Tibial nerve (tissue), 4 donors: ENCODE measurements around the gene ANK2. TPM values are rescaled to one million over a fixed set of nuclear protein-coding genes. Genes with fewer than 3 reads are reported as not detected.

ENCODE experiments used
- DNase-seq, 2 donors: peaks; one replicate each; pipeline ENCODE4 v3.0.0-alpha.2; 2019; ENCODE audit warnings: low spot score in 2 of 2
- H3K27ac ChIP-seq, 4 donors: fragments of 200-600 bp; sonication (generic) in 3 of 4; one replicate each; pipeline ENCODE4 v1.5.1; 2017 to 2019; ENCODE audit warnings: mild to moderate bottlenecking in 1 of 4
- H3K27me3 ChIP-seq, 2 donors: fragments of 200-600 bp; sonication (generic) in 1 of 2; one replicate each; pipeline versions ENCODE4 v1.5.1 to v1.6.0; 2017 to 2019
- H3K36me3 ChIP-seq, 3 donors: fragments of 200-600 bp; sonication (generic); one replicate each; pipeline ENCODE4 v1.5.1; 2018 to 2019
- H3K4me1 ChIP-seq, 4 donors: fragments of 200-600 bp; sonication (generic) in 3 of 4; one replicate each; pipeline ENCODE4 v1.5.1; 2017 to 2019
- H3K4me3 ChIP-seq, 4 donors: fragments of 200-600 bp; sonication (generic) in 3 of 4; one replicate each; pipeline ENCODE4 v1.5.1; 2017 to 2019; ENCODE audit warnings: mild to moderate bottlenecking in 1 of 4, moderate library complexity in 1 of 4
- H3K9me3 ChIP-seq, 4 donors: fragments of 200-600 bp; sonication (generic) in 3 of 4; one replicate each; pipeline ENCODE4 v1.5.1; 2017 to 2019
- EP300 ChIP-seq, 2 donors: sonication (generic); formaldehyde crosslinking; IDR thresholded peaks; one replicate each; pipeline ENCODE4 v1.6.1; 2017; ENCODE audit warnings: antibody characterized with exemption in 2 of 2, mild to moderate bottlenecking in 1 of 2
- POLR2A ChIP-seq, 2 donors: fragments of 450-650 bp; IDR thresholded peaks; one replicate each; pipeline ENCODE4 v1.6.1; 2017; ENCODE audit warnings: antibody characterized with exemption in 2 of 2, mild to moderate bottlenecking in 2 of 2, moderate library complexity in 2 of 2
- WGBS, 2 donors: methylation state at CpG; one replicate each; pipeline ENCODE4 v1.1.5; 2018; 5-methylcytosine and 5-hydroxymethylcytosine counted together
- total RNA-seq, 4 donors: library from RNA; depleted of rRNA; stranded (reverse); fragments of >200 nt; gene quantifications; one replicate each; pipeline ENCODE4 v1.1.0, GENCODE V29; 2016
- TF ChIP-seq, protein P1 (sequence below), 5 experiments: fragments of 200-600 bp in 3 of 5; fragments of 450-650 bp in 2 of 5; sonication (generic) in 3 of 5; IDR thresholded peaks; one replicate each; pipeline ENCODE4 v1.5.1; 2016 to 2019; ENCODE audit warnings: antibody characterized with exemption in 5 of 5, mild to moderate bottlenecking in 3 of 5, moderate library complexity in 2 of 5

Gene ANK2
- total RNA-seq, 4 donors from 2014 or later = 63.9 to 113 (median 87.5) TPM

GRCh38 chr4:113278324-113278934, 229.0 kb downstream of the ANK2 start:
- Histone ChIP-seq H3K27me3 (no peaks in the 10 kb centered on the region), H3K27ac (no peak overlapping the region), H3K4me3 (no peak overlapping the region), H3K36me3 (peaks cover 0 to 30% (median 0%) of the 10 kb centered on the region in 3 donors), H3K4me1 (no peaks in the 10 kb centered on the region), H3K9me3 (no peaks in the 10 kb centered on the region)
- TF ChIP-seq POLR2A (IDR thresholded peaks at IDR 0.05) (no peak), EP300 (IDR thresholded peaks at IDR 0.05) (no peak)
- TF ChIP-seq, protein P1, sequence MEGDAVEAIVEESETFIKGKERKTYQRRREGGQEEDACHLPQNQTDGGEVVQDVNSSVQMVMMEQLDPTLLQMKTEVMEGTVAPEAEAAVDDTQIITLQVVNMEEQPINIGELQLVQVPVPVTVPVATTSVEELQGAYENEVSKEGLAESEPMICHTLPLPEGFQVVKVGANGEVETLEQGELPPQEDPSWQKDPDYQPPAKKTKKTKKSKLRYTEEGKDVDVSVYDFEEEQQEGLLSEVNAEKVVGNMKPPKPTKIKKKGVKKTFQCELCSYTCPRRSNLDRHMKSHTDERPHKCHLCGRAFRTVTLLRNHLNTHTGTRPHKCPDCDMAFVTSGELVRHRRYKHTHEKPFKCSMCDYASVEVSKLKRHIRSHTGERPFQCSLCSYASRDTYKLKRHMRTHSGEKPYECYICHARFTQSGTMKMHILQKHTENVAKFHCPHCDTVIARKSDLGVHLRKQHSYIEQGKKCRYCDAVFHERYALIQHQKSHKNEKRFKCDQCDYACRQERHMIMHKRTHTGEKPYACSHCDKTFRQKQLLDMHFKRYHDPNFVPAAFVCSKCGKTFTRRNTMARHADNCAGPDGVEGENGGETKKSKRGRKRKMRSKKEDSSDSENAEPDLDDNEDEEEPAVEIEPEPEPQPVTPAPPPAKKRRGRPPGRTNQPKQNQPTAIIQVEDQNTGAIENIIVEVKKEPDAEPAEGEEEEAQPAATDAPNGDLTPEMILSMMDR (IDR thresholded peaks at IDR 0.05) = peak; percentile 37 to 66 (median 57)
- 51 to 53% methylated on average over 8 of the region's 8 CpGs for WGBS, 2 donors
- peak; percentile 38 to 70 for DNase-seq

- DNase-seq = no peak
- H3K4me3 ChIP-seq = no peak overlapping the region
- H3K36me3 ChIP-seq = peaks cover 0 to 38% (median 0%) of the 10 kb centered on the region in 3 donors
- WGBS, 2 donors = 53 to 55% methylated on average over 4 of the region's 4 CpGs
- no peak overlapping the region for H3K27ac ChIP-seq
- H3K27me3 ChIP-seq = no peaks in the 10 kb centered on the region
- H3K9me3 ChIP-seq = no peaks in the 10 kb centered on the region
- H3K4me1 ChIP-seq = no peaks in the 10 kb centered on the region
- TF ChIP-seq, protein P1 (IDR thresholded peaks at IDR 0.05) = no peak
- TF ChIP-seq EP300 (IDR thresholded peaks at IDR 0.05) = no peak
- TF ChIP-seq POLR2A (IDR thresholded peaks at IDR 0.05) = no peak
Observed at GRCh38 chr4:113285501-113285900, 236.0 kb downstream of the ANK2 start.

DNA sequence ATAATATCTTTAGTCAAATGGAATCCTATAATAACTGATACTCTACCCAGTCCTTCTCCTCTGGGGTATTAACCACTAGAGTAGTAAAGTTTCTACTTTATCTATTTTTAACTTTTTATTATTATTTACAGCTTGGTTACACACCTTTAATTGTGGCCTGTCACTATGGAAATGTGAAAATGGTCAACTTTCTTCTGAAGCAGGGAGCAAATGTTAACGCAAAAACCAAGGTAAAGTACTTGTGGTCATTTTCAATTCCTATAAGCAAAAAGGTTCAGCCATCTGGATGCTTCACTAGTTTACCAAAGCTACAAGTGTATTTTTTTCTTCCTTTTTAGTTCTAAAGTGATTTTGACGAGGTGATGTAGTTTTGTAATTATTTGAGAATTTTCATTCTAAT, 238.8 kb downstream of the ANK2 start:
- Histone ChIP-seq H3K36me3 (peaks cover 0 to 24% (median 0%) of the 10 kb centered on the region in 3 donors), H3K9me3 (no peaks in the 10 kb centered on the region), H3K4me3 (no peak overlapping the region), H3K27ac (no peak overlapping the region), H3K4me1 (peaks cover 0 to 19% (median 2%) of the 10 kb centered on the region in 4 donors), H3K27me3 (no peaks in the 10 kb centered on the region)
- DNase-seq = no peak
- WGBS, 2 donors = 89 to 90% methylated on average over 2 of the region's 2 CpGs
- TF ChIP-seq, protein P1 (IDR thresholded peaks at IDR 0.05) = no peak
- TF ChIP-seq POLR2A (IDR thresholded peaks at IDR 0.05) = no peak
- no peak for TF ChIP-seq EP300 (IDR thresholded peaks at IDR 0.05)

DNA sequence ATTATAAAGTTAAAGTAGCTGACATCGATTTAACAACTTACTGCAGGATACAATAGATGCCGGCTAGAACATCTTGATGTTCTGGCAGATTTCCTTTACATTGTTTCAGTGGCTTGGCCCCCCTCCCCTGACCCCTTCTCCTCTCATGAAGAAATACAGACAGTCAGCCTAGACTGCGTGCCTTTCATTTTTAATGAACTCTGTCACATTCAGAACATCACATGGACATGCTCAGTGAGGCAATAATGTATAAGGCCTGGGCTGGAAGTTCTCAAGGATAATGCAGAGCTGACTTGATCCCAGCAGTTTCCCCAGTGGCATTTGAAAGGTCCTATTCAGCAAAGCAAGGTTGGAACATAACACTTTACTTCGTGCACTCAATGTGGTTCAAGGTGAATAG, 239.2 kb downstream of the ANK2 start:
- Histone ChIP-seq H3K36me3 (peaks cover 0 to 23% (median 0%) of the 10 kb centered on the region in 3 donors), H3K27ac (no peak overlapping the region), H3K27me3 (no peaks in the 10 kb centered on the region), H3K4me3 (no peak overlapping the region), H3K4me1 (peaks cover 0 to 21% (median 2%) of the 10 kb centered on the region in 4 donors), H3K9me3 (no peaks in the 10 kb centered on the region)
- TF ChIP-seq POLR2A (IDR thresholded peaks at IDR 0.05) (no peak), EP300 (IDR thresholded peaks at IDR 0.05) (no peak)
- TF ChIP-seq, protein P1 (IDR thresholded peaks at IDR 0.05) = no peak
- 70 to 71% methylated on average over 4 of the region's 4 CpGs for WGBS, 2 donors
- no peak for DNase-seq

DNA sequence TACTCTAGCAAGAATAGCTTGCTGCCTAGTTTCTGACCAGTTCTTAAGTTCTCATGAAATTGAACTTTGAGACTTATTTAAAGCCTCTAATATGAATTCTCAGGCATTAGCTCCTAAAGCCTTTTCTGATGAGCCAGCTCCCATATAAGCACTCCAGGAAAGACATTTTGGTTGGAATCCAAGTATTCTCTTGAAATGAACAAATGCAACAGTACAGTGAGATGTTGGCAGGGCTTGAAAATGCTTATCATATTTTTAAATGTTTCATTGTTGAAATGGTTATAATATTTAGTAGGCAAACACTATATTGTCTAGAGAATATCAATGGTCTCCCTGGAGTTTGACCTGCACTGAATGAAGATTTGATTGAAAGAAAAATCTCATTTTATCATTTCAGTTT, 240.3 kb downstream of the ANK2 start:
- Histone ChIP-seq H3K27ac (no peak overlapping the region), H3K36me3 (peaks cover 0 to 20% (median 0%) of the 10 kb centered on the region in 3 donors), H3K4me3 (no peak overlapping the region), H3K4me1 (peaks cover 0 to 26% (median 2%) of the 10 kb centered on the region in 4 donors), H3K9me3 (no peaks in the 10 kb centered on the region), H3K27me3 (no peaks in the 10 kb centered on the region)
- TF ChIP-seq POLR2A (IDR thresholded peaks at IDR 0.05) (no peak), EP300 (IDR thresholded peaks at IDR 0.05) (no peak)
- TF ChIP-seq, protein P1 (IDR thresholded peaks at IDR 0.05) = no peak
- no peak for DNase-seq
